NOMO-1 treated with dmso at 0.1 percent for 144 hours (cell line): Measurements from ENCODE around the gene SCAP.
"Not testable (repeated sequence)": the region's sequence is repeated elsewhere in the genome, so short reads cannot be mapped to it uniquely, and the experiment has no call there.

Experiments
- DNase-seq: peaks from one replicate; lab custom pipeline; 2025; ENCODE audit not compliant: unreplicated experiment; lab: John Stamatoyannopoulos, UW

Gene SCAP

DNA sequence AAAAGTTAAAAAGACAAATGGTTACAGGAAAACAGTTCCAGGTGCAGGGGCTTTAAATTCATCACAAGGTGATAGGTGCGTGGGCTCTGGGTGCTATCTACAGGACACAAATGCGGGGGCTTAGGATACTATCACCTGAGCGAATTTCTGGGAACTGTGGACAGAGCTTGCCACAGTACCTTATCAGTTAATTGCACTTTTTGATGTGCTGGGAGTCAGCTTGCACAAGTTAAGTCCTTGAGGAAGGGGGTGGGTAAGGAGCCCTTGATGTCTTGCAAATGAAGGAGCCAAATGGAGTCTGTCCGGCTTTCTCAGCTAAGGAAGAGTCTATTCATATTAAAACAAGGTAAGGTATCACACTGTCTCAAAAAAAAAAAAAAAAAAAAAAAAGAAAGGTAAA lies 6.0 kb upstream of the SCAP start:
- not testable (repeated sequence) for DNase-seq

- DNase-seq, result not testable (repeated sequence)
These were observed 4.5 kb upstream of the SCAP start for GRCh38 chr3:47480267-47480666.

DNA sequence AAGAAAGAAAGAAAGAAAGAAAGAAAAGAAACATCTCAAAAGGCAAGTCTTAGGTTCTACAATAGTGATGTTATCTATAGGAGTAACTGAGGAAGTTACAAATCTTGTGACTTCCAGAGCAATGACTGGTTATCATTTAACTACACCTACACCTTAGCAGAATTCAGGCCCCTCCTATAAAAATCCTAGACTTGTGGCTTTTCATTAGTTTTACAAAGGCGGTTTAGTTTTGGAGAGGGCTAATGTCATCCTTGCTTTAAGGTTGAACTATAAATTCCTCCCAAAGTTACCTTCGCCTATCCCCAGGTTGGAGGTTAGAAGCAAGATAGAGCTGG lies 4.1 kb upstream of the SCAP start:
- no peak for DNase-seq

GRCh38 chr3:47478022-47478421 lies 2.3 kb upstream of the SCAP start:
- no peak for DNase-seq

DNA sequence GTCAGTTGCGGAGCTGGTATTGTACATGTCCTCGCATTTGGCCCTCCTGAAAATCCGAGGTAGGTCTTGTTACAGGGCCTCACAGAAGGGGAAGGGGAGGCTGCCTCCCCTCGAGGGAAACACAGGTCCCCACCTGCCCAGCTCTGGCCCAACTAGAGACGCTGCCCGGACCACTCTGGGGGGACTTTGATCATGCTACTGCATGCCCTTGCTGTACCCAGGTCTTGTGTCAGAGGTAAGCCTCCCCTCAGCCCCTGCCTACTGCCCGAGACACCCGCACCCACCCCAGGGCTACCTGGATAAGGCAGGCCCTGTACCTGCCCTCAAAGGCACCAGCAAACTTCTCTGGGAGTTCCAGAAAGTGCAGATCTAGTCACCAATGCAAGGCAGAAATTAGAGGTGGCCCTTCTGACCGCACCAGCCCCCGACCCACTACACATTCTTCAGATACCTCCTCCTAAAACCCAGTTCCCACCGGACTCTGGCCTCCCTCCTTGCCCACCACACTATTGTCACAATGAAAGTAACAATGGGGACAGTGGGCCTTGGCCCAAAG lies 981 bp upstream of the SCAP start:
- DNase-seq, result no peak

- DNase-seq, result no peak
These were observed 537 bp upstream of the SCAP start for GRCh38 chr3:47476330-47476626.

DNA sequence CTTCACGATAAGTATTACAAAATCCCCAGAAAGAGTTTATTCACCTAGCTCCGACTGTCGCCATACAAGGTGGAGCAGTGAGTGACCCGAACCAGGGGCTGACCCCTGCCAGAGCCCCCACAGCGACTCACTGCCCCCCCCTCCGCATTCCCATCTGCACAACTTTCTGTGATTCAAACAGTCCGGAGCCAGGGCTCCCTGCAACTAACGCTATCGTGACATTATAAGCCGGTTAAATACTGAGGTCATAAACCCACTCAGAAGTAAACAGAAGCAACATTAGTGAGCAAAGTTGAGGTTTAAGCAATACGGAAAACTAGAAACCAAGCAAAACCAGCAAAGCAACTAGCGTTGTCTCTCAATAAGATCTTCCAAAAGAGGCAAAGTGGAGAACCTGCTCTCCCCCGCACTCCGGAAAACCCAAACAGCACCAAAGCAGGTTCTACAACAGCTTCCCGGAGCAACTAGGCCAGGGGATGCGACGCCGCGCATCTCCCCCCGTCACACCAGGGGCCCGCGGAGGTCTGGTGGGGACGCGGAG lies 642 bp downstream of the SCAP start:
- DNase-seq, result no peak

DNA sequence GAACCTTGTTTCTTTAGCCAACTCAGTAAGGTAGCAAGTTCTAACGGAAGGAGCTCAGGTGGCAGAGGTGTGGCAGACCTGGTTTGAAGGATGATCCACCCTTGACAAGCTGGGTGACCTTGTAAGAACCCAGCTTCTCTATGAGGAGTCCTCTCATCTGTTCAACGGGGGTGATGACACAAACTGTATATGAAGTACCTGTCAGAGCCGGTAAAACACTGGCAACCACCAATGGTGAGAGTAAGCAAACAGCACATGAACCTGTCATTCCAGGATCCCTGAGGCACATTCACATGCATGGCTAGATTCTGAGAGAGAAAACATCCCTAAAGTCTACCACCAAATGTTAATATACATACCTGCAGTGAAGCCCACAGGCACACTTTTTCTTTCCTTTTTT lies 2.4 kb downstream of the SCAP start:
- DNase-seq, result no peak

DNA sequence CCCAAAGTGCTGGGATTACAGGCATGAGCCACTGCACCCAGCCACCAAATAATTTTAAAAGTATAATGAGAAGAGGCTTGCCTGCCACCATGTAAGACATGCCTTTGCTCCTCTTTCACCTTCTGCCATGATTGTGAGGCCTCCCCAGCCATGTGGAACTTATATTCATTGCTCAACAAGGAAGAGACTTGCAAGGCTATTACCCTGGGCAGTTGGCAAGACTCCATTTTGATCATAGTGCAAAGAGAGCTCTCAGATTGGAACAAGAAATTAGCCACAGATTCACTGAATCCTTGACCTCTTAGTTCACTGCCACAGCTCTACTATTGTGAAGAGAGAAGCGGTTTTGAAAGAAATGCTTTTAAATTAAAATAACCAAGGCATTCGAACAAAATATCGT lies 6.1 kb downstream of the SCAP start:
- no peak for DNase-seq

DNA sequence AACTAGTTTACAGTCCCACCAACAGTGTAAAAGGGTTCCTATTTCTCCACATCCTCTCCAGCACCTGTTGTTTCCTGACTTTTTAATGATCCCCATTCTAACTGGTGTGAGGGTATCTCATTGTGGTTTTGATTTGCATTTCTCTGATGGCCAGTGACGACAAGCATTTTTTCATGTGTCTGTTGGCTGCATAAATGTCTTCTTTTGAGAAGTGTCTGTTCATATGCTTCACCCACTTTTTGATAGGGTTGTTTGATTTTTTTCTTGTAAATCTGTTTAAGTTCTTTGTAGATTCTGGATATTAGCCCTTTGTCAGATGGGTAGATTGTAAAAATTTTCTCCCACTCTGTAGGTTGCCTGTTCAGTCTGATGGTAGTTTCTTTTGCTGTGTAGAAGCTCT lies 7.4 kb downstream of the SCAP start:
- not testable (repeated sequence) for DNase-seq

- DNase-seq, result peak; percentile 69
These were observed 11.2 kb downstream of the SCAP start for GRCh38 chr3:47464588-47464987.

DNA sequence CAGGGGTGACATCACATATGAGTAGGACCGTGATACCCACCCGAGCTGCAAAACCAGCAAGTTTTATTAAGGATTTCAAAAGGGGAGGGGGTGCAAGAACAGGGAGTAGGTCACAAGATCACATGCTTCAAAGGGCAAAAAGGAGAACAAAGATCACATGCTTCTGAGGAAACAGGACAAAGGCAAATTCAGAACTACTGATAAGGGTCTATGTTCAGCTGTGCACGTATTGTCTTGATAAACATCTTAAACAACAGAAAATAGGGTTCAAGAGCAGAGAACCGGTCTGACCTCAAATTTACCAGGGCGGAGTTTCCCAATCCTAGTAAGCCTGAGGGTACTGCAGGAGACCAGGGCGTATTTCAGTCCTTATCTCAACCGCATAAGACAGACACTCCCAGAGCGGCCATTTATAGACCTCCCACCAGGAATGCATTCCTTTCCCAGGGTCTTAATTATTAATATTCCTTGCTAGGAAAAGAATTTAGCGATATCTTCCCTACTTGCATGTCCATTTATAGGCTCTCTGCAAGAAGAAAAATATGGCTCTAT lies 16.1 kb downstream of the SCAP start:
- DNase-seq, result not testable (repeated sequence)

DNA sequence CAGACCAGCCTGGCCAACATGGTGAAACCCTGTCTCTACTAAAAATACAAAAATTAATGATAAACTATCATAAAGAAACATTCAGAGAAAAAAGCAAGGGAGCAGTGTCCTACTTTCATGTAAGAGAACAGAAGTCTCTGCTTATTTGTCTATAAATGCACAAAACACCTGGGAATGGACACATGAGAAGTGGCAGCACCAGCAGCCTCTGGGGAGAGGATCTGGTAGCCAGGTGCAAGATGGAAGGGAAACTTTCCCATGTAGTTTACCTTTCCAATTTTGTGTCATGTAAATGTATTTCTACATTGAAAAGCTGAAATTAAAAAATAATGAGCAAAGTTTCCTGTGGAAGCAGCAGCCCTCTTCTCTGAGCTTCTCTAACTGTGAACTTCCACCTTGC lies 18.8 kb downstream of the SCAP start:
- DNase-seq, result no peak

- DNase-seq, result no peak
These were observed 19.8 kb downstream of the SCAP start for GRCh38 chr3:47455806-47456452.

- DNase-seq, result no peak
These were observed 23.1 kb downstream of the SCAP start for GRCh38 chr3:47452453-47453215.

DNA sequence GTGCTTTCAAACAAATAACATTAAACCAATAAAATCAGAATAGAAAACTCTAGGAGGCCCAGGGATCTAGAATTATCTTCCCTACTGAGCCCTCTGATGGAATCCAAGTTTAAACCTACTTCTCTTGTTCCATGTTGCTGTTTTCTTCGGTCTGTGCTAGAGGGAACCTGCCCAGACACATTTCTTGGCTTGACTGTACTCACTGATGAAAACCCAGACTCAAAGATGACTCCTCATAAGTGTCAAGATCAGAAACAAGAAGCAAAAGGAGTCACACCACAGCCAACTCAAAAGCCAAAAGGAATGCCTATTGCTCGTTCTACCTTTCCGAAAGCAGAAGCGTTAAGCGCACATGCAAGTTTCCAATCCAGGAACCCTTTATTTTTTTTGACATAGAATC lies 31.6 kb downstream of the SCAP start:
- DNase-seq, result no peak

GRCh38 chr3:47443611-47443995 lies 32.1 kb downstream of the SCAP start:
- no peak for DNase-seq

DNA sequence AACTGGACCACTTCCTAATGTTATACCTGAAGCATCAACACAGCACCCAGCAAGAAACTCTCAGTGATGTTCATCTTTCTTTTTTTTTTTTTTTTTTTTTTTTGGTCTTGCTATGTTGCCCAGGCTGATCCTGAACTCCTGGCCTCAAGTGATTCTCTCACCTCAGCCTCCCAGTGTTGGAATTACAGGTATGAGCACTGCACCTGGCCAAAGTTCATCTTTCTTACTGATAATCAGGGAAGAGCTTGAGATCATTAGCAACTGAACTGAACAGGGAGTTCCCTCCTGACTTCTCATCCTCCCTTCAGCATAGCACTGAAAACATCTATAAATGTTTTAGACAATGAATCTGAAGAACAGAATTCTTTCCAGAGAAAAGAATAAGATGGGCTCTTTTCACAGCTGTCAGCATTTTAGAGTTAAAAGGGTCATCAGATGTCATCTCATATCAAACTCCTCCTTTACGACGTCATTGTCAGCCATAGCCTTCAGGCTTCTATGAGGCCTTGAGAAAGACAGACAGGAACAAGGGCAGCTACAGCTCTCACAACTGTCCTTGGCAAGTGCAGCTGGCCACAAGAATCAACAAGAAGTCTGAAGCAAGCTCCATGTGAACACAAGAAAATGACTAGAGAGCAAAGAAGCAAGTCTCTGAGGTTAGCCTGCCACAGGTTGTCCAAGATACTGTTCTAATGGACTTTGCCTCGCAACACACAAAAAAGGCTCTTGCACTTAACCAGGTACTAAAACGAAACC lies 33.8 kb downstream of the SCAP start:
- no peak for DNase-seq

DNA sequence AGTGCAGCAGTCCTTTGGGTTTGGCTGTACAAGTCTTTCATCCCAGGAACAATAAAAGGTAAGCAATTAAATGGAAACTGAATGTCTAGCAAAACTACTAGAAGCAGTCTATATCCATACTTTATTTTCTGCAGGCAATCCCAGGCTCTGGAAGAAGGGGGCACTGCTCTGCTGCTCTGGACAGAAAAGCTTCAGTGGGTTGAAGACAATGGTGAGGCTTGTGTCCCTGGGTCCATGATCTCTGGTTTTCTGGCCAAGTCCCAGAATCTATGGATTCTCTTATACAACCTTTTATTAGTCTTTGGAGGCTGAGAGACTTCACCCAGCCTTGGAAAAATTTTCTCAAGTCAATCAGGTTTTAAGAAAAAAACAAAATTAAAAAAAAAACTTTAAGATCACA lies 35.6 kb downstream of the SCAP start:
- no peak for DNase-seq

DNA sequence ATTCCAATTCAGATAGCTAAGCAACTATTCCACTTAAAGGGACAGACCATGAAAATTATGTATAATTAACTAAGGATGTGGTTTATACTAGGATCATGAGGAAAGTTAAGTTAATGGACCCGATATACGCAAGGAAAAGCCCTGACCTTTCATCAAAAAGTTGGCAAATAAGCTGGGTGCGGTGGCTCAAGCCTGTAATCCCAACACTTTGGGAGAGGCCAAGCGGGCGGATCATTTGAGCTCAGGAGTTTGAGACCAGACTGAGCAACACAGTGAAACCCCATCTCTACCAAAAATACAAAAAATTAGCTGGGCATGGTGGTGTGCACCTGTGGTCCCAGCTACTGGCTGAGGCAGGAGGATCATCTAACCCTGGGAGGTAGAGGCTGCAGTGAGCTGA lies 39.6 kb downstream of the SCAP start:
- DNase-seq, result no peak

GRCh38 chr3:47434849-47435248 lies 40.9 kb downstream of the SCAP start:
- DNase-seq, result no peak

GRCh38 chr3:47433796-47434195 lies 41.9 kb downstream of the SCAP start:
- no peak for DNase-seq
